MM.1S (cell line): ENCODE data around the gene MBTD1.

Experiments
- DNase-seq: peaks from one replicate; pipeline ENCODE4 v3.0.0-alpha.2; 2015
- H2AFZ ChIP-seq: fragments of 300-600 bp; sonication (generic); 2 replicates; pipeline ENCODE4 v1.6.0; 2016; ENCODE audit warnings: antibody characterized with exemption, low read length
- H3F3A ChIP-seq: fragments of 300-600 bp; sonication (generic); 2 replicates; pipeline ENCODE4 v1.6.1; 2016; ENCODE audit warnings: mild to moderate bottlenecking, antibody characterized with exemption, low read length, moderate library complexity, mixed read lengths; ENCODE audit not compliant: insufficient read depth
- H3K27ac ChIP-seq: fragments of 300-600 bp; sonication (generic); 2 replicates; pipeline ENCODE4 v1.5.1; 2016; ENCODE audit warnings: mild to moderate bottlenecking, low read length
- H3K27me3 ChIP-seq: fragments of 300-600 bp; sonication (generic); replicated peaks from 2 replicates; pipeline ENCODE4 v1.6.0; 2016; ENCODE audit warnings: low read length; ENCODE audit not compliant: insufficient read depth
- H3K36me3 ChIP-seq: fragments of 300-600 bp; sonication (generic); replicated peaks from 2 replicates; pipeline ENCODE4 v1.6.1; 2016; ENCODE audit warnings: mild to moderate bottlenecking, low read length, mixed read lengths; ENCODE audit not compliant: insufficient read depth
- H3K4me1 ChIP-seq: fragments of 300-600 bp; sonication (generic); 2 replicates; pipeline ENCODE4 v1.6.1; 2016; ENCODE audit warnings: low read length, mixed read lengths
- H3K4me2 ChIP-seq: fragments of 300-600 bp; sonication (generic); 2 replicates; pipeline ENCODE4 v1.6.0; 2016; ENCODE audit warnings: low read depth, low read length
- H3K4me3 ChIP-seq: fragments of 300-600 bp; sonication (generic); 2 replicates; pipeline ENCODE4 v1.5.1; 2016; ENCODE audit warnings: low read length, mixed read lengths
- H3K79me2 ChIP-seq: fragments of 300-600 bp; sonication (generic); 2 replicates; pipeline ENCODE4 v1.6.1; 2016; ENCODE audit warnings: mixed run types, low read length, mixed read lengths
- H3K9ac ChIP-seq: fragments of 300-600 bp; sonication (generic); 2 replicates; pipeline ENCODE4 v1.6.1; 2016; ENCODE audit warnings: low read length, mixed read lengths
- H3K9me2 ChIP-seq: fragments of 300-600 bp; sonication (generic); replicated peaks from 2 replicates; pipeline ENCODE4 v1.6.1; 2016; ENCODE audit warnings: mild to moderate bottlenecking, low read length, mixed read lengths; ENCODE audit not compliant: insufficient read depth
- H3K9me3 ChIP-seq: fragments of 300-600 bp; sonication (generic); replicated peaks from 2 replicates; pipeline ENCODE4 v1.6.1; 2016; ENCODE audit warnings: mild to moderate bottlenecking, low read length, mixed read lengths; ENCODE audit not compliant: insufficient read depth
- H4K20me1 ChIP-seq: fragments of 300-600 bp; sonication (generic); 2 replicates; pipeline ENCODE4 v1.6.1; 2016; ENCODE audit warnings: mild to moderate bottlenecking, low read length, moderate library complexity, mixed read lengths; ENCODE audit not compliant: insufficient read depth
- CTCF ChIP-seq: fragments of 300-600 bp; sonication (generic); IDR thresholded peaks from 2 replicates; pipeline ENCODE4 v1.5.1; 2016; ENCODE audit warnings: antibody characterized with exemption, low read length, mixed read lengths
- EZH2 ChIP-seq: fragments of 300-600 bp; sonication (generic); optimal IDR thresholded peaks from 2 replicates; pipeline ENCODE3; 2017; ENCODE audit warnings: low read depth, mild to moderate bottlenecking, antibody characterized with exemption, low read length, mixed read lengths
- EZH2phosphoT487 ChIP-seq: fragments of 300-600 bp; sonication (generic); IDR thresholded peaks from 2 replicates; pipeline ENCODE4 v1.6.1; 2018; ENCODE audit warnings: antibody characterized with exemption, low read length

Gene MBTD1

GRCh38 chr17:51234162-51234561 is 25.7 kb downstream of the MBTD1 start:
- TF ChIP-seq CTCF, result no peak
- TF ChIP-seq EZH2, result no peak
- no peak for TF ChIP-seq EZH2phosphoT487

GRCh38 chr17:51231999-51232398 is 27.9 kb downstream of the MBTD1 start:
- no peak overlapping the region for H2AFZ ChIP-seq
- H3K36me3 ChIP-seq, result no peaks in the 10 kb centered on the region
- H3K9me2 ChIP-seq, result no peaks in the 10 kb centered on the region
- H3F3A ChIP-seq, result no peaks in the 10 kb centered on the region
- no peaks in the 10 kb centered on the region for H4K20me1 ChIP-seq
- DNase-seq, result no peak
- no peak overlapping the region for H3K27ac ChIP-seq
- no peak overlapping the region for H3K4me3 ChIP-seq
- H3K9ac ChIP-seq, result no peak overlapping the region
- peaks cover 73% of the 10 kb centered on the region for H3K79me2 ChIP-seq
- TF ChIP-seq CTCF (no peak), EZH2phosphoT487 (no peak), EZH2 (no peak)
- H3K27me3 ChIP-seq, result no peaks in the 10 kb centered on the region
- H3K4me1 ChIP-seq, result no peaks in the 10 kb centered on the region
- H3K4me2 ChIP-seq, result no peak overlapping the region
- H3K9me3 ChIP-seq, result no peaks in the 10 kb centered on the region

More at GRCh38 chr17:51234162-51234561, 25.7 kb downstream of the MBTD1 start:
- H3K36me3 ChIP-seq, result no peaks in the 10 kb centered on the region
- H3K27ac ChIP-seq, result no peak overlapping the region
- no peak overlapping the region for H2AFZ ChIP-seq
- no peaks in the 10 kb centered on the region for H3F3A ChIP-seq
- DNase-seq, result no peak
- H4K20me1 ChIP-seq, result no peaks in the 10 kb centered on the region
- H3K9me2 ChIP-seq, result no peaks in the 10 kb centered on the region
- H3K9ac ChIP-seq, result no peak overlapping the region
- no peak overlapping the region for H3K4me2 ChIP-seq
- H3K79me2 ChIP-seq, result peaks cover 76% of the 10 kb centered on the region
- no peaks in the 10 kb centered on the region for H3K4me1 ChIP-seq
- no peak overlapping the region for H3K4me3 ChIP-seq
- H3K27me3 ChIP-seq, result no peaks in the 10 kb centered on the region
- H3K9me3 ChIP-seq, result no peaks in the 10 kb centered on the region

- no peaks in the 10 kb centered on the region for H3K9me3 ChIP-seq
- H3K79me2 ChIP-seq, result peaks cover 66% of the 10 kb centered on the region
- no peak overlapping the region for H3K4me3 ChIP-seq
- H3K4me1 ChIP-seq, result no peaks in the 10 kb centered on the region
- H3K9me2 ChIP-seq, result no peaks in the 10 kb centered on the region
- H3K4me2 ChIP-seq, result no peak overlapping the region
- H3F3A ChIP-seq, result no peaks in the 10 kb centered on the region
- no peak overlapping the region for H3K27ac ChIP-seq
- DNase-seq, result no peak
- H3K36me3 ChIP-seq, result no peaks in the 10 kb centered on the region
- H2AFZ ChIP-seq, result no peak overlapping the region
- no peaks in the 10 kb centered on the region for H4K20me1 ChIP-seq
- TF ChIP-seq CTCF (no peak), EZH2 (no peak), EZH2phosphoT487 (no peak)
- no peaks in the 10 kb centered on the region for H3K27me3 ChIP-seq
- no peak overlapping the region for H3K9ac ChIP-seq
These were observed 29.5 kb downstream of the MBTD1 start for GRCh38 chr17:51230306-51230705.
